Measurements from ENCODE around the gene FRAS1. TPM values are rescaled to one million over a fixed set of nuclear protein-coding genes. Genes with fewer than 3 reads are reported as not detected.

Gene FRAS1
- polyA plus RNA-seq, 2 of the 4 experiments (the other 2 are of a cell fraction) = 2.3 to 5.8 TPM

- no peak overlapping the region for H3K4me2 ChIP-seq
- no peaks in the 10 kb centered on the region for H3K9me3 ChIP-seq
- DNase-seq (ENCODE audit: low read depth in 1 of 2, low spot score in 1 of 2) (no peak), FAIRE-seq (no peak), ATAC-seq (no peak)
- POLR2A ChIA-PET = no interaction called here
- no peak overlapping the region for H3K27ac ChIP-seq
- no peak overlapping the region for H3K4me3 ChIP-seq
- H3K4me1 ChIP-seq = no peaks in the 10 kb centered on the region
- CTCF ChIA-PET = no interaction called here
- TF ChIP-seq BHLHE40 (IDR thresholded peaks at IDR 0.05; ENCODE audit: low read depth, low read length) (no peak), CHD4 (IDR thresholded peaks at IDR 0.05; ENCODE audit: borderline replicate concordance) (no peak), POLR2A (IDR thresholded peaks at IDR 0.05; ENCODE audit: low read length) (no peak), KDM5A (IDR thresholded peaks at IDR 0.05) (no peak), TFCP2L1 (CRISPR knock-in tag; IDR thresholded peaks at IDR 0.05) (no peak)
- TF ChIP-seq, protein P1, sequence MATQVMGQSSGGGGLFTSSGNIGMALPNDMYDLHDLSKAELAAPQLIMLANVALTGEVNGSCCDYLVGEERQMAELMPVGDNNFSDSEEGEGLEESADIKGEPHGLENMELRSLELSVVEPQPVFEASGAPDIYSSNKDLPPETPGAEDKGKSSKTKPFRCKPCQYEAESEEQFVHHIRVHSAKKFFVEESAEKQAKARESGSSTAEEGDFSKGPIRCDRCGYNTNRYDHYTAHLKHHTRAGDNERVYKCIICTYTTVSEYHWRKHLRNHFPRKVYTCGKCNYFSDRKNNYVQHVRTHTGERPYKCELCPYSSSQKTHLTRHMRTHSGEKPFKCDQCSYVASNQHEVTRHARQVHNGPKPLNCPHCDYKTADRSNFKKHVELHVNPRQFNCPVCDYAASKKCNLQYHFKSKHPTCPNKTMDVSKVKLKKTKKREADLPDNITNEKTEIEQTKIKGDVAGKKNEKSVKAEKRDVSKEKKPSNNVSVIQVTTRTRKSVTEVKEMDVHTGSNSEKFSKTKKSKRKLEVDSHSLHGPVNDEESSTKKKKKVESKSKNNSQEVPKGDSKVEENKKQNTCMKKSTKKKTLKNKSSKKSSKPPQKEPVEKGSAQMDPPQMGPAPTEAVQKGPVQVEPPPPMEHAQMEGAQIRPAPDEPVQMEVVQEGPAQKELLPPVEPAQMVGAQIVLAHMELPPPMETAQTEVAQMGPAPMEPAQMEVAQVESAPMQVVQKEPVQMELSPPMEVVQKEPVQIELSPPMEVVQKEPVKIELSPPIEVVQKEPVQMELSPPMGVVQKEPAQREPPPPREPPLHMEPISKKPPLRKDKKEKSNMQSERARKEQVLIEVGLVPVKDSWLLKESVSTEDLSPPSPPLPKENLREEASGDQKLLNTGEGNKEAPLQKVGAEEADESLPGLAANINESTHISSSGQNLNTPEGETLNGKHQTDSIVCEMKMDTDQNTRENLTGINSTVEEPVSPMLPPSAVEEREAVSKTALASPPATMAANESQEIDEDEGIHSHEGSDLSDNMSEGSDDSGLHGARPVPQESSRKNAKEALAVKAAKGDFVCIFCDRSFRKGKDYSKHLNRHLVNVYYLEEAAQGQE (IDR thresholded peaks at IDR 0.05) = no peak
- TF ChIP-seq, protein P2, sequence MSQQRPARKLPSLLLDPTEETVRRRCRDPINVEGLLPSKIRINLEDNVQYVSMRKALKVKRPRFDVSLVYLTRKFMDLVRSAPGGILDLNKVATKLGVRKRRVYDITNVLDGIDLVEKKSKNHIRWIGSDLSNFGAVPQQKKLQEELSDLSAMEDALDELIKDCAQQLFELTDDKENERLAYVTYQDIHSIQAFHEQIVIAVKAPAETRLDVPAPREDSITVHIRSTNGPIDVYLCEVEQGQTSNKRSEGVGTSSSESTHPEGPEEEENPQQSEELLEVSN (IDR thresholded peaks at IDR 0.05; ENCODE audit: borderline replicate concordance, low read depth) = no peak
- 72% methylated on average over 2 of the region's 2 CpGs for WGBS (ENCODE audit: missing lambda C conversion rate)
Measured at GRCh38 chr4:78185117-78185516, 128.0 kb downstream of the FRAS1 start.

GRCh38 chr4:78186597-78187543, 129.7 kb downstream of the FRAS1 start:
- 59% methylated on average over 6 of the region's 6 CpGs for WGBS (ENCODE audit: missing lambda C conversion rate)
- Histone ChIP-seq H3K4me1 (no peaks in the 10 kb centered on the region), H3K27ac (no peak overlapping the region), H3K4me3 (no peak overlapping the region), H3K4me2 (no peak overlapping the region), H3K9me3 (no peaks in the 10 kb centered on the region)
- CTCF ChIA-PET = no interaction called here
- DNase-seq (ENCODE audit: low read depth in 1 of 2, low spot score in 1 of 2) (no peak), FAIRE-seq (no peak), ATAC-seq (no peak)
- POLR2A ChIA-PET = no interaction called here
- no peak for TF ChIP-seq MAZ (IDR thresholded peaks at IDR 0.05; ENCODE audit: borderline replicate concordance, low read depth, low read length)
- no peak for TF ChIP-seq KDM1A (IDR thresholded peaks at IDR 0.05; ENCODE audit: low read depth)
- no peak for TF ChIP-seq CHD2 (IDR thresholded peaks at IDR 0.05; ENCODE audit: low read length, partially characterized antibody)

DNA sequence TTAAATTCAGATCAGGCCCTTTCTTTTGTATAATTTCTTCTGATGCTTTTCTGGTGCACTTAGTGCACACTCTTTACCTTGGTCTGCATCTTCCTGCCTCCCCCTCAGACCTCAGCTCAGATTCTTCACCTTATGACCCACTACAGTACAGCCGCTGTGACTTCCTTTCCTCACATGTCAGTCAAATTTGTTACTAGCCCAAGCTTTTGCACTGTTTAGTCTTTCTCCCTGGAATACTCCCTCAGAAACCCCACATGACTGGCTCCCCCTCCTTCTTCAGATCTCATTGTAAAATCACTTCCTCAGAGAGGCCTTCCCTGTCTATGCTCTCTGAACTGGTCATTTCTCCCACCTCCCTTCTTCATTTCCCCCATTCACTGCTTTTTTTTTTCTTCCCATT, 132.9 kb downstream of the FRAS1 start:
- ATAC-seq (no peak), FAIRE-seq (no peak), DNase-seq (ENCODE audit: low read depth in 1 of 2, low spot score in 1 of 2) (no peak)
- Histone ChIP-seq H3K27ac (no peak overlapping the region), H3K9me3 (no peaks in the 10 kb centered on the region), H3K4me3 (no peak overlapping the region), H3K4me1 (no peaks in the 10 kb centered on the region), H3K4me2 (no peak overlapping the region)
- ChIA-PET POLR2A (no interaction called here), CTCF (no interaction called here)
- 100% methylated on average over 1 of the region's 1 CpG for WGBS (ENCODE audit: missing lambda C conversion rate)
- no peak for TF ChIP-seq NPAS2 (CRISPR knock-in tag; IDR thresholded peaks at IDR 0.05; ENCODE audit: borderline replicate concordance)
- TF ChIP-seq MAFK (IDR thresholded peaks at IDR 0.05; ENCODE audit: partially characterized antibody) = no peak
- TF ChIP-seq KDM5A (IDR thresholded peaks at IDR 0.05) = no peak
- TF ChIP-seq EHMT2 (IDR thresholded peaks at IDR 0.05; ENCODE audit: low read depth) = no peak
- no peak for TF ChIP-seq EHF (CRISPR knock-in tag; IDR thresholded peaks at IDR 0.05)
- TF ChIP-seq HEYL (CRISPR knock-in tag; IDR thresholded peaks at IDR 0.05) = no peak
- TF ChIP-seq RNF2 (IDR thresholded peaks at IDR 0.05; ENCODE audit: borderline replicate concordance, low read depth) = no peak
- TF ChIP-seq GATA3 (IDR thresholded peaks at IDR 0.05; ENCODE audit: borderline replicate concordance) = no peak
- no peak for TF ChIP-seq CBX8 (IDR thresholded peaks at IDR 0.05)
- TF ChIP-seq FOSB (CRISPR knock-in tag; IDR thresholded peaks at IDR 0.05) = no peak
- TF ChIP-seq ELK1 (IDR thresholded peaks at IDR 0.05; ENCODE audit: low read depth, low read length) = no peak
- TF ChIP-seq MAZ (IDR thresholded peaks at IDR 0.05; ENCODE audit: borderline replicate concordance, low read depth, low read length) = no peak
- TF ChIP-seq, protein P1 (IDR thresholded peaks at IDR 0.05) = no peak
- TF ChIP-seq, protein P3, sequence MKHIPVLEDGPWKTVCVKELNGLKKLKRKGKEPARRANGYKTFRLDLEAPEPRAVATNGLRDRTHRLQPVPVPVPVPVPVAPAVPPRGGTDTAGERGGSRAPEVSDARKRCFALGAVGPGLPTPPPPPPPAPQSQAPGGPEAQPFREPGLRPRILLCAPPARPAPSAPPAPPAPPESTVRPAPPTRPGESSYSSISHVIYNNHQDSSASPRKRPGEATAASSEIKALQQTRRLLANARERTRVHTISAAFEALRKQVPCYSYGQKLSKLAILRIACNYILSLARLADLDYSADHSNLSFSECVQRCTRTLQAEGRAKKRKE (CRISPR knock-in tag; IDR thresholded peaks at IDR 0.05; ENCODE audit: low read depth) = no peak
- TF ChIP-seq RCOR1 (IDR thresholded peaks at IDR 0.05; ENCODE audit: low read depth, low read length) = no peak
